ENCODE measurements around the gene BHMT. TPM values are rescaled to one million over a fixed set of nuclear protein-coding genes. Genes with fewer than 3 reads are reported as not detected.

Gene BHMT
- total RNA-seq, 1 donor from 2014 or later: 0.36 TPM

DNA sequence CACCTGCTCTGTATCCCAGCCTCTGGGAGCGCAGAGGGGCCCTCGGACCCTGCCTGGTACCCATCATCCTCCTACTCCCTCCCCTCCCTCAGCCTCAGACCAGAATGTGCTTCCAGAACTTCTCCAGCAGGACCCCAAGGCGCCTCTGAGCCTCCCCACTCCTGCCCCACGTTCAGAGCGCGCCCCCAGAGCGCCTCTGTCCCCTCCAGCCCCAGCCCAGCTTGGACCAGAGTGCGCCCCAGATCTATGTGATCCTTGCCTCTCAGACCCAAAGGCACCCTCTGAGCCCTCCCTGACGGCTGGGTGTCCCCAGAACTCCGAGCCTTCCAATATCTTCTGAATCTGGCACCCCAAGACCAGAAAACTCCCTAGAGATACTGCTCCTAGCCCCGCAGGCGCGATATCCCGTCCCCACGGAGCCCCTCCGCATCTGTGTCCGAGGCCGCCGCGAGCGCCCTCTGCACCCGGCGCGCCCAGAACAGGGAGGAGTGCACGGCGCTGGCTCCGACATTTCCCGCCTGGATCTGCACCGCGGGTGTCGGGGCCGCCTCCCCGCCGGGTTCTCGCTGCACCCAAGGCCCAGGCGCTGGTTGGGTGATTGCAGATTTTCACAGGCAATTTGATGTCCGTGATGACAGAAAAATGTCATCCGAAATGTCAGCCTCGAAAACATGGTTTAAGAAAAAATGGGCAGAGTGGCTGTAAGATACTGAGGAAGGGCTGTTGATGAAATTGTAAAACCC, 522 bp downstream of the BHMT start:
- ATAC-seq: peak; percentile 35

DNA sequence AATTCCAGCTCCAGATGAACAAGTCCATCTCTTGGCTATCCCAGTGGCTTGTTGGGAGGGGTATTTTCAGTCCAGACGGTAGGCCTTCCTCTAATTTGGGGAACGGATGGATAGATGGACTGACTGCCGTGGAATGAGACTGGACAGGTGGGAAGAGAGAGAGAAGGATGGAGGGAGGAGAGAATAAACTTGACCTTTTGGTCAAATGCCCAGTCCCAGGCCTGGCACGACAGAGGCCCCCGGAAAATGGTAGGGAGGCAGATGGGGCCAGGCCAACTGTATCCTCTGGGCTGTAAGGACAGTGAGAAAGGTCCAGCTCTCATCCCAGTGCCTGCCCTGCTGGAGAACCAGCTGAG, 1.1 kb downstream of the BHMT start:
- ATAC-seq: no peak

DNA sequence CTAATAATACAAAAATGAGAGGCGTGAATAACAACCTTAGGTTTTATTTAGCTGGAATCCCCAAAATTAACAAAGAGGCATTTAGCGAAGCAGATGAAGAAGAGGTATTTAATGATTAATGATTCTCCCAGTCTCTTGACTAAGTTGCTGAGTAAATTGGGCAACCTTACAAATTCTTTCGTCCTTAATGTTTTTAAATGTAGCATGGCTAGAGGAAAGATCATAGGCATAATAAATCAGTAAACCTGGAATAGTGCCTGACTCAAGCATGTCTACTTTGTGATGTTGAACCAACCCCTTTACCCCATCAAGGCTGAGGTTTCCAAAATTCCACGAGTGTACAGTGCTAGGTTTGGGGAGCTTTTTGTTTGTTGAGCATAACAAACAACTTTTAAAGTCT, 7.9 kb downstream of the BHMT start:
- no peak for ATAC-seq

DNA sequence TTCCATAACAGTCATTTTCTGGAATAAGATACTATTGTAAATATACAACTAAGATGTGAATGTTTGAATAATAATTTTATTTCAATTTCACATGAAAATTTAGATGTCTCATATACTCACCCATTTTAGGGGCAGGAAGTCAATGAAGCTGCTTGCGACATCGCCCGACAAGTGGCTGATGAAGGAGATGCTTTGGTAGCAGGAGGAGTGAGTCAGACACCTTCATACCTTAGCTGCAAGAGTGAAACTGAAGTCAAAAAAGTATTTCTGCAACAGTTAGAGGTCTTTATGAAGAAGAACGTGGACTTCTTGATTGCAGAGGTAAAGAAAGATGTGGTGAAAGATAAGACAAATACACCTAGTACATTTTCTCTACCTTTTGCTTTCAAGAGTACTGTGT, 8.6 kb downstream of the BHMT start:
- ATAC-seq: no peak

DNA sequence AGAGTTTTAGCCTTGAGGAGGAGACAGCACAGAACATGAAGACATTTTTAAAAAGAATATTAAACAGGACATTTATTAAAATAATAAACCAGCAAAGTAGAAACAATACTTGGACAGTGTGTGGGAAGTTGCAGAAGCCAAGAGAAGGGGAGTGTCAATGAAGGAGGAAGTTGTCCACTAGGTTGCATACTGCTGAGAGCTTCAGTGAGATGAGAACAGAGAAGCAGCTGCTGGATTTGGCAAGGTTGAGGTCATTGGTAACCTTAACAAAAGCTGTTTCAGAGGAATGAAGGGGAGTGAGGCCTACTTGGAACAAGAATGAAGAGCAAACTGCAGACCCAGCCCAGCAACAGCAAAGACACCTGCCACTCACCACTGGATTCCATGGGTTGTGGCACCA, 11.4 kb downstream of the BHMT start:
- no peak for ATAC-seq

DNA sequence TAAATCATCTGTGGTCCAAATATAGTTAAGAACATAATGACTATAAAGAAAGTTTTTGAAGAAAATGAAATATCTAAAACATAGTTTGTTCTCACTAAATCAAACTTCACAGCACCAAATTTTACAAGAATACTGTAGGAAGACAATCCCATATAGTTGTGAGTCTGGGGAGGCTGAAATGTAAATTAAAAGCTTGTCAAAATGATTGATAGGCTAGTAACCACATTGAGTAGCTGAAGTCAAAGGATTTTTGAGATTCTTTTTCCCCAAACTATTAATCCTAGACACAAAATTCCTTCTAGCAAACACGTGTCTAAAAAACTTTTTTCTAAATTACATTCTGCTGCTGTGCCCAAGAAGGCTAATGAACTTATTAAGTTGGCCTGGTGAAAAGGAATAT, 13.0 kb downstream of the BHMT start:
- ATAC-seq: no peak

DNA sequence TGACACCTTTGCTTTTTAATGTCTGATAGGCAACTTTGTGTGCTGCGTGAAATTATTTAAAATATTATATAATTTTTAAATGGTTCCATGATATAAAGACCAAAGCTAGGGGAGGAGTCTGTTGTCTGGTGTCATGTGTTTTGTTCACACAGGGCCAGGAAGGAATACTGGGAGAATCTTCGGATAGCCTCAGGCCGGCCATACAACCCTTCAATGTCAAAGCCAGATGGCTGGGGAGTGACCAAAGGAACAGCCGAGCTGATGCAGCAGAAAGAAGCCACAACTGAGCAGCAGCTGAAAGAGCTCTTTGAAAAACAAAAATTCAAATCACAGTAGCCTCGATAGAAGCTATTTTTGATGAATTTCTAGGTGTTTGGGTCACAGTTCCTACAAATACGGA, 19.2 kb downstream of the BHMT start:
- no peak for ATAC-seq

DNA sequence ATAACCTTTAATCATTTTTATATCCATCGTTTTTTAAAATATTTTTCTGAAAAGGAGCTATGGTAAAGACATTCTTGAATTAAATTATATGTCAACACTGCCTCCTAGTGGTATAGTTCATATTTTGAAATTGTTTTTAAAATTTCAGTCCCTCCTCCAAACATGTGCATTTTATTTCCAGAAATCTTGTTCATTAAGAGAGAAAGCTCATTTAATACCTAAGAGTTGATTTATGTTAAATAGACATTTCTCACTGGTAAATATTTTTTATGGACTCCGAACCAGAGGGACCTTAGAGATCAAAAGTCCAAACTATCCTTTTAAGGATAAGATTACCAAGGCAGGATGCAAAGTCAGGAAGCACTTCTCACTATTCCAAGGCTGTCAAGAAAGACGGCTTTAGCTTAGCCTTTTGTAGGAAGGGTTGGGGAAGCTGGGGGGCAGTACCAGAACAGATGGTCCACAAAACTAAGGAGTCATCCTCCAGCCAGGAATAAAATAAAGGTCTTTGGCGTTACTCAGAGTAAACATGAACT, 21.6 kb downstream of the BHMT start:
- peak; percentile 56 for ATAC-seq

DNA sequence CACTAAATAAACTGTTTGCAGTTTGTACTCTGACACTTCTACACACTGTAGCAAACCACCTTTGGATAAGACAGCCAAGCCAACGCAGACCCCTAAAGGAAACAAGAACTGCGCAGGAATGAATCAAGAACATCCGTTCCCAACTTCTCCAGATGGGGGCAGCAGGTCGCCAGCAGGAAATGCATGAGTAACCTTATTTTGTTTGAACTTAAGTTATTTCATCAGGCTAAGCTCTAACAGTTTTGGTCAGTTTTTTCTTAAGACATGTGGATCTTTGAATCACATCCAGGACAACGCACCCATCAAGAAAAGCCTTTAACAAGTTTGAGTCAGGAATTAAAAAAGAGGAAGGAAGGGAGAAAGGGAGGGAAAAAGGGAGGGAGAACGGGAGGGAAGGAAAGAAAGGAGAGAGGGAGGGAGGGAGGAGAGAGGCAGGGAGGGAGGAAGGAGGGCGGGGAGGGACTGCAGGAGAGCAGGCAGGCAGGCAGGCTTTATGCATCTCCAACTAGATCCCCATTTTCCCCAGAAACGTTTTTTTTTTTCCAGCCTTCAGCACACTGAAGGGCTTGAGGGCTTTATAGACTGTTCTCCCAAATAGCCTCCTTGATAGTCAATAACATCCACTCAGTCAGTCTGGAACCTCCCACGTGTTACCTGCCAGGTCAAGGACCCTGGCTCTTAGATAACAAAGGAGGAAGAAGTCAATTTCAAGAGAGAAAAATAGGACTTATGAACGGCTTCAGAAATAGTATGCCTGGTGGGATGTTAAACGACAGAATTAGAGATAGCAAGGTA, 22.2 kb downstream of the BHMT start:
- ATAC-seq: peak; percentile 64

DNA sequence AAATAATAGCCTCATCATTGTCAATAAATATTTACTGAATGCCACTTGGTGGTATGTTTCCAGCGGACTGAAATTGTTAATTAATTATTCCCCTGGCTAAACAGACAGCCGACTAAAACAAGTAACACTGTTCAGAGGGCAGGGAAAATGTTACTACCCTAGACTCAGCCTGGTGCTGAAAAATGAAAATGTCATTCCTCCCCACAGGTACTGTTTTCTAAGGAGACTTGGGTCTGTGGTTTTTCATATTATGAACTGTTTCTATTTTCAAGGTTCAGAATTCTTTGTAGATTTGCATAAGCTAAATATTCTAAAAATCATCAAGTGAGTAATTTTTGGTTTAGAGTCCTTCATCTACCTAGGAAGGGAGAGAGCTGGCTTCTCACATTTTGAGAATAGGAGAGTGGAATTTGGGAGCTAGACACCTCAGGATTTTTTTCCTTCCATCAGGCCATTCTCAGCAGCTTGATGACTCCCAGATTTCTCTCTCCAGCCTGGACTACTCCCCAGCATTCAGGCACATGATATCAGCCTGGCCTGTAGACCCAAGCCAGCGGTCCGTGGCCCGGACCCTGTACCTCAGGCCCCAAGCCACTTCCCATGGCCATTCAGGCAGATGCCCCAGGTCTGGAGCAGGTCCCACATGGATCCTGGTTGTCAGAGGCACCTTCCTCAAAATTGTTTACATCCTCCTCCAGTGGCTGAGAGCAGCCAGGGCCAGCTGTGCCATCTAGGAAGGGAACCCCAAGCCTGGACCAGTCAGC, 24.4 kb downstream of the BHMT start:
- no peak for ATAC-seq

DNA sequence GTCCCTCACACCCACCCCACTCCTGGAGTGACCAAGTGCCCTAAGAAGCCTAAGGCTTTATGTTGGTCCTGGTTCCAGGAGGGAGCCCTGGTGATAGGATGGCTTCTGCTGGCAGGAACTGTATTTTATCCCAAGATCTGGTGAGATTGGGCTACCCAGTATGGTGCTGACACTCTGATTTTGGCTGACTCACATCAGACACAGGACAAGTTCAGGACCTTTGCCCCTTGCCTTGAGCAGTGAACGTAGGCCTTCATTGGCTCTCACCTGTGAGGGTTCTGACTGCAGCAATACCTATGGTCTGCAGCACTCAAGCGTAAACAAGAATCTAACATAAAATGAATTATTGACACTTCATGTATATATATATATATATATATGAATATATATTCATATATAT, 25.0 kb downstream of the BHMT start:
- no peak for ATAC-seq

DNA sequence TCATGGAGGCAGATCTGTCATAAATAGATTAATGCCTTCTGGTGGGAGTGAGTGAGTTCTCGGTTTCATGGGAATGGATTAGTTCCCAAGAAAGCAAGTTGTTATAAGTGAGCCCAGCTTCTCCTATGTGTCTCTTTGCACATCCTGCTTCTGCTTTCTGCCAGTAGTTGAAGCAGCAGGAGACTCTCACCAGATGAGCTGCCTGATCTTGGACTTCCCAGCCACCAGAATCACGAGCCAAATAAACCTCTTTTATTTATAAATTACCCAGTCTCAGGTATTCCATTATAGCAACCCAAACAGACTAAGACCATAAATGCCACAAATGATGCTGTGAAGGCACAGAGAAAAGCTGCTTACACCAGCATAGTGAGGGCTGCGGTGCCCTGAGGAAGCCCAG, 28.9 kb downstream of the BHMT start:
- ATAC-seq: no peak

DNA sequence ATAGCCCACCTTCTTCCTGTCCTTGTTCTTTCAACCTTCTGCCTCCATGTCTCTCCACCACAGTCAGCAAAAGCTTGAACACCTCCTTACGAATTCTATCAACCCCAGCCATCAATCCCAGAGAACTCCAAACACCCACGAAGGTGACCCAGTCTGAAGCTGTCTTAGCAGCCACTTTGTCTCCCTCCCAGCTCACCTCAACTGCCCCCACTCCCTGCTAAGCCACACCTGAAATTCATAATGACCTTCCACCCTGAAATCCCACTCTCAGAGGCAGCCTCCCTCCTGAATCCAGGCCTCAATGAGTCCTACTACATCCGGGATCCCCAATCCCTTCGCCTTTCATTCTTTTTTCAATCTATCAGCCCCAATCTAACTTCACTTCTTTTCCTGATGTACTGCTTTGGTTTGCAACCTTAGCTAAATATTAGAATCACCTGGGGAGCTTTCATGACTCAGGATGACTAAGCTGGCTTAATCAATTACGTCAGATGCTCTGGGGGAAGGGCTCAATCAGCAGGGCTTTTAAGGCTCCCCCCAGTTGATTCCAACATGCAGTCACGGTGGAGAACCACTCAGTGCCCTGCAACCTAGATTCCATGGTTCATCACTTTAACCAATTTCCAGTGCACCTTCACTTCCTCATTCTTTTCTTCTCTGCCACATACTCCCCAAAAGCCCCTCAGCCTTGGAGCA, 32.2 kb downstream of the BHMT start:
- ATAC-seq: peak; percentile 67

DNA sequence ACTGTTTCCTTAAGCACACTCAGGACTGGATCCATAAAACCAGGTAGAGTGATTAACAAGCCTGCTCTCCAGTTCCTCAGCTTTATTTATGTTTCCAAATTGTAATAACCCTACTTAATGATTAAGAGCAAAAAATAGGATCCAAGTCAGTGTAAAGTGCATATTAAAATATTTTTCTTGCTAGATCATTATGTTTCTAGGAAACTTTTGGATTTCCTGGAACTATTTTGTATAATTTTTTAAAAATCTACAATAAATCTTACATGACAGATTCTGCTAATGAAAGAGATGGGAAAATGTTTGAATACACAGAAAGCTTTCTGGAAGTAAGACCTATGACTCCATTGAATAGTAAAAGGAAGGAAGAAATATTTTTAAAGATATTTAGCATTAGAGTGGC, 35.5 kb downstream of the BHMT start:
- no peak for ATAC-seq

DNA sequence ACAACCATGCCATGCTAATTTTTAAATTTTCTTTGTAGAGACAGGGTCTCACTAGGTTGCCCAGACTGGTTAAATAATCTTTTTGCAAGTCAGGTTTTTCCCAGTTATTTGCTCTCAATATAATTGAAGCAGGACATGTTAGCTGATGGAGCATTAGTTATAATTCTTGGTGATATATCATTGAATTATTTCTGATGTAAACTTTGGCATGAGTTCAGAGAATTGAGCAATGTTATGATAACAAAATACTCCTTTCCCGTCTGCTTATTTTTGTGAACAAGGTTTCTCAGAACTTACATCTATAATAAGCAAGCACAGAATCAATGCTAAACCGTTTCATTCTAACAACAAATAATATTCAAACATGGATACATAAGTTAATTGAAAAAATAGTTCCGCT, 37.8 kb downstream of the BHMT start:
- no peak for ATAC-seq

DNA sequence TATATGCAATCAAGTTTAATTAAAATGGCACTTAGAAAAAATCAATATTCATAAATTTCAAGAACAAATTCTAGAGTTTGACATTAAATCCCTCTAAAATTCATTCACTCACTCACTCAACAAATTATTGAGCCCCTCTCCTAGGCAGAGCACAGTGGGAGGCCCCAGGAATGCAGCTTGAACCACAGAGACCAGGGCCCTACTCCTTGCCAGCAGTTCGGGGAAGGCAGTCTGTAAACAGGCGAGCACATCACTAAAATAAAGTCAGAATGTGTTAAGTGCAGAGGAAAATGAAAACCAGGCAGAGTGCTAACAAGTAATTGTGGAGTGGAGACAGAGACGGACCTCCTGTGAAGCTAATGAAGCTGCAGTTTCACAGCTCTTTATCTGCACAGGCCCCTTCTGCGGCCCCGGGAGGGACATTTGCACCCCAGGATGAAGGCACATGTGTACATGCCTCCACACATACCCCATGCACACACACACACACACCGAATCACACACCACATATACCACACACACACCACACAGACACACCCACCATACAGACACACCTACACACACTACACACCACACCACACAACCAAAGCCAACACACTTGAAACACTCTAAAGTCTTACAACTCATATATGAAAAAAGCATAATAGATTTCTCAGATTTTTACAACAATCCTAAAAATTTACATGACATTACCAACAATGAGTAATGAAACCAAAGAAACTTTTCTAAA, 40.5 kb downstream of the BHMT start:
- ATAC-seq: no peak

DNA sequence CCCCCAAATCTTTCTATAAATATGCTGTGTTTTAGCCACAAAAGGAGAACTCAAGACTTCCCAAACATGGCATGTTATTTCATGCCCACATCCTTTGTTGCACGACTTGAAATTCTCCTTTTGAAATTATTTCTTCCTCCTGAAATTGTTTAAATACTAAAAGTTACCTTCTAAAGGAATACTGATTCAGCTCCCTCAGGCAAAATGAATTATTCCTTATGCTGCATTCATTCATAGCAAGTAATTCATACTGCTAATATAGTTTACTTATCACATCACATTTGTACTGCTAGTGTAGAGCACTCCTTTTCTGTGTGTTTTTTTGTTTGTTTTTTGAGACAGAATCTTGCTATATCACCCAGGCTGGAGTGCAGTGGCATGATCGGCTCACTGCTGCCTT, 45.7 kb downstream of the BHMT start:
- peak; percentile 64 for ATAC-seq

DNA sequence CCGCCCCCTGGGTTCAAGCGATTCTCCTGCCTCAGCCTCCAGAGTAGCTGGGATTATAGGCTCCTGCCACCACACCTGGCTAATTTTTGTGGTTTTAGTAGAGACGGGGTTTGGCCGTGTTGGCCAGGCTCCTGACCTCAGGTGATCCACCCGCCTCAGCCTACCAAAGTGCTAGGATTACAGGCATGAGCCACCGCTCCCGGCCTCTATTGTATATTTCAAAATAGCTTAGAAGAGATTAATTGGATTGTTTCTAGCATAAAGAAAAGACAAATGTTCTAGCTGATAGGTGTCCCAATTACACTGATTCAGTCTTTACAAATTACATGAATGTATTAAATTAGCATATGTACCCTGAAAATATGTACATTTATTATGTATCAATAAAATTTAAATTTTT, 50.0 kb downstream of the BHMT start:
- peak; percentile 63 for ATAC-seq

DNA sequence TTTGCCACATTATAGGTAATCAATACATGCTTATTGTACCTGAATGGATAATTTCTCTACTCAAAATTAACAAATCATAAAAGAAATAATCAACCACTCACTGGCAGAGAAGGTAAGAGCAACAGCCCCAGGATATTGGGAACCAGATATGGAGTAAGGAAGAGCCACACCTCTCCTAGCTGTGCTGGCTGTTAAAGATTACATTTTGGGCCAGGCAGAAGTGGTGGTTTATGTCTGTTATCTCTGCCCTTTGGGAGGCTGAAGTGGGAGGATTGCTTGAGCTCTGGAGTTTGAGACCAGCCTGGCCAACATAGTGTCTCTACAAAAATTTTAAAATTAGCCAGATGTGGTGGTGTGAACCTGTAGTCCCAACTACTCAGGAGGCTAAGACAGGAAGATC, 56.4 kb downstream of the BHMT start:
- ATAC-seq: no peak

DNA sequence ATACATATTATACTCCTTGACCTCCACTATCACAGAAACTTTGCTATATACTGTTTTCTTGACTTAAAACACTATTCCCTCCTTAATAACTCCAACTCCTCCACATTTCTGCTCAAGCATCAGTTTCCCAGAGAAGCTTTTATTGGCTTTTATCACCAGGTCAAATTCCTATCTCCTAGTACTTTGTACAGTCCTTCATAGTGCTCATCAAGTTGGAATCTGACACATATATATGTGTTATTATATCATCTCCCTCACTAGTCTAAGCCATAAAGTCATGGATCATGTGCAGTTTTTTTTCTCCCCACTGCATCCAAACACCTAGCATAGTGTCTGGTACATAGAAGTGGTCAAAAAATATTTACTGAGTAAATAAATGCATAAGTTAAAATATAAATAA, 59.1 kb downstream of the BHMT start:
- no peak for ATAC-seq

DNA sequence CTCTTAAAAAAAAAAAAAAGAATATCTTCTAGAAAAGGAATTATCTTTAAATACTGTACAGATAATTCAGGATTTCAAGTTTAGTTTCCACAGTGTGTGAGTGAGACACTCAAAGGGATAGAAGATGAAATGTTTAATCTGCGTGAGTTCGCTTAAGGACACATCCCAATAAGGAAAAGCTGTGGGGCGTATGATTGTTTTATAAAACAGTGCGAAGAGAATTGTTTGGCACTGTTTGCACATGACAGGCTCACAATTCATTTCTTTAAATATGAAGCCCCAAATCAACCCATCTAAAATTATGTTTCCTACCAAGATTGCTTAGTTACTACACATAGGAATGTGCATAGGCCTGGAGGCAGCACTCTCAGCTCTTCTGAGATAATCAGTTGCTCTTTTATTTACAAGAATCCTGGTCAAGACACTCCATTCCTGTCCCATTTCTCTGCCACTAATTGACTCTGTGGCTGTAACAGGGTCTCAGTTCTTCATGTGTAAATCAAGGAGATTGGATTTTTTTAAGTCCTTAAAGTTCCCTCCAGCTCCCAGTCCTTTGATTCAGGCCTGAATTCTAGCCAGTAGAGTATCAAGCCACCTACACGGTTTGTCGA, 60.1 kb downstream of the BHMT start:
- ATAC-seq: no peak

DNA sequence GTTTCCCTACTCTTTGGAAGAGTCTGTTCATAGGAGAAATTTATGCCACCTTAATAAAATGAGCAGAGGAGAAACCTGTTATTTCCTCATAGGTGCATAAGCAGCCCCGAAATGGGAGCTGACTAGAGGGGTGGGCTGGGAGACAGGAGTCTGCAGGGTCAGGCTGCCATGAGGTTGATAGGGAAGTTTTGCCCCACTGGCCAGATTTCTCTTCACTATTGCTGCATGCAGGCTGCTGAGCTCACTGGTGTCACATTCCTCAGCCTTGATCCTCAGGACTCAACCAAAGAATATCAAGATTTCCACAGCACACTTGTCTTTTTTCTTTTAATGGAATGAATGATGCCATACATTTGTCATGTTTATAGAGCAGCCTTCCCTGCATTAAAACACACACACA, 60.7 kb downstream of the BHMT start:
- no peak for ATAC-seq

All from esophagus mucosa (tissue), 1 donor.